SJCRH30 (cell line): ENCODE results near the gene CYP2A7. TPM values are rescaled to one million over a fixed set of nuclear protein-coding genes. Genes with fewer than 3 reads are reported as not detected.
"Not testable (repeated sequence)": the region's sequence is repeated elsewhere in the genome, so short reads cannot be mapped to it uniquely, and the experiment has no call there.

ENCODE experiments used
- DNase-seq, 2 experiments: peaks; one replicate each; pipeline ENCODE4 v3.0.0-alpha.2; 2015 to 2020
- H3K27ac ChIP-seq: fragments of 250-450 bp; sonication (Bioruptor Pico); 2 replicates; pipeline ENCODE4 v1.5.1; 2020; ENCODE audit warnings: mild to moderate bottlenecking, moderate library complexity
- H3K27me3 ChIP-seq: fragments of 250-450 bp; sonication (Bioruptor Pico); 2 replicates; pipeline ENCODE4 v1.5.1; 2020; ENCODE audit warnings: mild to moderate bottlenecking, moderate library complexity
- H3K36me3 ChIP-seq: fragments of 250-450 bp; sonication (Bioruptor Pico); 2 replicates; pipeline ENCODE4 v1.5.1; 2020; ENCODE audit warnings: mild to moderate bottlenecking, moderate library complexity
- H3K4me1 ChIP-seq: fragments of 250-450 bp; sonication (Bioruptor Pico); 2 replicates; pipeline ENCODE4 v1.5.1; 2020; ENCODE audit warnings: mild to moderate bottlenecking, moderate library complexity
- H3K4me3 ChIP-seq: fragments of 250-450 bp; sonication (Bioruptor Pico); 2 replicates; pipeline ENCODE4 v1.5.1; 2020; ENCODE audit warnings: mild to moderate bottlenecking, moderate library complexity
- H3K9me3 ChIP-seq: fragments of 250-450 bp; sonication (Bioruptor Pico); replicated peaks from 2 replicates; pipeline ENCODE4 v1.5.1; 2020; ENCODE audit warnings: mild to moderate bottlenecking, moderate library complexity
- total RNA-seq: library from RNA; depleted of rRNA; stranded (reverse); fragments of >200 nt; shearing (Covaris generic); gene quantifications from 2 replicates; pipeline ENCODE4 v1.2.3, GENCODE V29; 2014

The CYP2A7 gene
- total RNA-seq, 1 experiment from 2014 or later: not detected

DNA sequence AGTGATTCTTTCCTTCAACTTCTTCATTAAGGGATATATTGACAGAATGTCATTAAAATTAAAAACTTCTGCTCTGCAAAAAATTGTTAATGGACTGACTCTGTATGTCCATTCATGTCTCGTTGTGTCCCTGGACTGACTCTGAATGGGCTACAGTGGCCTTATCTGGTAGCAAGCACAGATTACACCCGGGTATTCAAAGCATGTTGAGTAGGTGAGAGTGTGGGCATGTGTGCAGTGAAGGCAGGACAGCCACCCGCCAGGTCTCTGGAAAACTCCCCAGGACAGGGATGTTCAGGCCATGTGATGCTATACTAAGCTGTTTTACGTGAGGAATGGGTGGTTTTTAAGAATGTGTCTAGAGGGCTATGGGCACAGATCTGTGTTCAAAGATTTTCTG, 7.2 kb downstream of the CYP2A7 start:
- not testable (repeated sequence) for H3K9me3 ChIP-seq, H3K4me3 ChIP-seq, H3K36me3 ChIP-seq, H3K27ac ChIP-seq, DNase-seq, H3K27me3 ChIP-seq, H3K4me1 ChIP-seq

DNA sequence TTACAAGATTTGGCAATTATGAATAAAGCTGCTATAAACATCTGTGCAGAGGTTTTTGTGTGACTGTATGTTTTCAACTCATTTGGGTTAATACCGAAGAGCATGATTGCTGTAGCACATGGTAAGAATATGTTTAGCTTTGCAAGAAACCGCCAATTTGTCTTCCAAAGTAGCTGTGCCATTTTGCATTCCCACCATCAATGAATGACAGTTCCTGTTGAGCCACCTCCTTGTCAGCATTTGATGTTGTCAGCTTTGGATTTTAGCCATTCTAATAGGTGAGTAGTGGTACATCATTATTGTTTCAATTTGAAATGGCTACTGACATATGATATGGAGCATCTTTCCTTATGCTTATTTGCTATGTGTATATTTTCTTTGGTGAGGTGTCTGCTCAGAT, 8.2 kb downstream of the CYP2A7 start:
- H3K27me3 ChIP-seq, H3K36me3 ChIP-seq, H3K4me3 ChIP-seq, H3K9me3 ChIP-seq, H3K4me1 ChIP-seq, H3K27ac ChIP-seq, DNase-seq: not testable (repeated sequence)

DNA sequence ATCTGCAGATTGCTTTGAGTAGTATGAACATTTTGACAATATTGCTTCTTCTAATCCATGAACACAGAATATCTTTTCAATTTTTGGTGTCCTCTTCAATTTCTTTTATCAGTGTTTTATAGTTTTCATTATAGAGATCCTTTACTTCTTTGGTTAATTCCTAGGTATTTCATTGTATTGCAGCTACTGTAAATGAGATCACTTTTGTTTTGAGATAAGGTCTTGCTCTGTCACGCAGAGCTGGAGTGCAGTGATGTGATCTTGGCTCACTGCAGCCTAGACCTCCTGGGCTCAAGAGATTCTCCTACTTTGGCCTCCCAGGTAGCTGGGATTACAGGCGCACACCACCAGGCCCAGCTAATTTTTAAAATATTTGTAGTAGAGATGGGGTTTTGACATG, 9.8 kb downstream of the CYP2A7 start:
- Histone ChIP-seq H3K27me3 (no peaks in the 10 kb centered on the region), H3K4me3 (no peak overlapping the region), H3K4me1 (no peaks in the 10 kb centered on the region), H3K27ac (no peak overlapping the region), H3K9me3 (no peaks in the 10 kb centered on the region), H3K36me3 (no peaks in the 10 kb centered on the region)
- no peak for DNase-seq

DNA sequence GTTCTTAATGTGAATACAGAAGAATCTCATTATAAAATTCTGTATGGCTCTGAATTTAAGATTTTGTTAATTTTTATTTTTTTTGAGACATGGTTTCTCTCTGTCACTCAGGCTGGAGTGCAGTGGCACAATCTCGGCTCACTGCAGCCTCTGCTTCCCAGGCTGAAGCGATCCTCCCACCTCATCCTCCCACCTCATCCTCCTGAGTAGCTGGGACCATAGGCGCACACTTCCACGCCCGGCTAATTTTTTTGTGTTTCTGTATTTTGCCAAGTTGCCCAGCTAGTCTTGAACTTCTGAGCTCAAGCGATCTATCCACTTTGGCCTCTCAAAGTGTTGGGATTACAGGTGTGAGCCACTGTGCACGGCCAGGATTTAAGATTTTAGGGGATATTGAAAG, 14.3 kb downstream of the CYP2A7 start:
- Histone ChIP-seq H3K9me3 (no peaks in the 10 kb centered on the region), H3K4me3 (no peak overlapping the region), H3K27me3 (0 out of 2 replicates have a peak, but pooled peaks cover 3% of the 10 kb centered on the region), H3K4me1 (no peaks in the 10 kb centered on the region), H3K36me3 (no peaks in the 10 kb centered on the region), H3K27ac (no peak overlapping the region)
- no peak for DNase-seq

DNA sequence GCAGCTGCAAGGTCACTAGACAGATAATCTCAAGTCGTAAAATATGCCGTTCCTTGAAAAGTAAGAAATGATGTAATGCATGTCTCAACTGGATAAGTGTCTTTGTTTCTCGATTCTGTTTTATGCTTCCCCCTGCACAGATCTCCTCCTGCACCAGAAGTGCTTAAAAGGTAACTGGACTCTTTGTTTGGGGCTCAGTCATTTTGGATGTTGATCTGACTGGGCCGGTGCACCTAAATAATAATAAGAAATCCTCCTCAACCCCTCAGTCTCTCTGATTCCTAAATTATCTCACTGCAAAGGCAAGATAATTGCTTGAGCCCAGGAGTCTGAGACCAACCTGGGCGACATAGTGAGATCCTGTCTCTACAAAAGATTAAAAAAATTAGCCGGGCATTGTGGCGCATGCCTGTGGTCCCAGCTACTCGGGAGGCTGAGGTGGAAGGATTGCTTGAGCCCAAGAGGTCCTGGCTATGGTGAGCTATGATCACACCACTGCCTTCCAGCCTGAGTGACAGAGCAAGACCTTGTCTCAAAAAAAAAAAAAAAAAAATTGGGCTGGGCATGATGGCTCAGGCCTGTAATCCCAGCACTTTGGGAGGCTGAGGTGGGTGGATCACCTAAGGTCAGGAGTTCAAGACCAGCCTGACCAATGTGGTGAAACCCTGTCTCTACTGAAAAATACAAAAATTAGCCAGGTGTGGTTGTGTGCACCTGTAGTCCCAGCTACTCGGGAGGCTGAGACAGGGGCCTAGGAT, 17.1 kb downstream of the CYP2A7 start:
- H3K27ac ChIP-seq, DNase-seq, H3K36me3 ChIP-seq, H3K27me3 ChIP-seq, H3K9me3 ChIP-seq, H3K4me3 ChIP-seq, H3K4me1 ChIP-seq: not testable (repeated sequence)

DNA sequence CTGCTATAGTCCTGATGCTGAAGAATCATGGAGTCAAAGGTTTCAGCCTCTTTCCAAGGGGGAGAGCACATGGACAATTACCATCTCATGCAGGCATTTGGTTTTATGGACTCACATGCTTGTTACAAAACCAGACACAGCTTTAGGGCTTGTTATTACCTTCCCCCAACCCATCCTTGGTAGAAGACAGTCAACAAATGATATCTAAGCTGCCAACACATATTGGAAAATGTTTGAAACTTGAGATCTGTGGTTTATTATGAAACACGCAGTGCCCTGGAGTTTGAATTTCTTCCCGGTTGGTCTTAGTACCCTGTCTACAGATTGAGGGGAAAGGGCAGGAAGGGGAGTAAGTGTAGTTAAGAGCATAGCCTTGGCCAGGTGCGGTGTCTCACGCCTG, 19.2 kb downstream of the CYP2A7 start:
- Histone ChIP-seq H3K9me3 (no peaks in the 10 kb centered on the region), H3K27me3 (peaks cover 13% of the 10 kb centered on the region; the same call in 1 of the 2 replicates), H3K27ac (no peak overlapping the region), H3K4me1 (no peaks in the 10 kb centered on the region), H3K36me3 (no peaks in the 10 kb centered on the region), H3K4me3 (no peak overlapping the region)
- DNase-seq: no peak

DNA sequence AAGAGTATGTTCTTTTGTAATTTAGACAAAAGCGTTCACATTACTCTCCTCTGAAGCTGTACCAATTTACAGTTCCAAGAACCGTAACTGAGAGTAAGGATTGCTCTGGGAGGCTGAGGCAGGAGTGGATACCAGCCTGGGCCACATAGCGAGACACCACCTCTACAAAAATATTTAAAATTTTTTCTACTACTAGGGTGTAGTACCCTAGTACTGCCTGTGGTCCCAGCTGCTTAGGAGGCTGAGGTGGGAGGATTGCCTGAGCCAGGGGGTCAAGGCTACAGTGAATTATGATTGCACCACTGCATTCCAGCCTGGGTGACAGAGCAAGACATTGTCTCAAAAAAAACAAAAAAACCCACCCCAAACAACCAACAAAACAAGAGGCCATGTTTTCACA, 19.7 kb downstream of the CYP2A7 start:
- no peak overlapping the region for H3K27ac ChIP-seq
- H3K4me1 ChIP-seq: no peaks in the 10 kb centered on the region
- no peak for DNase-seq
- H3K9me3 ChIP-seq: no peaks in the 10 kb centered on the region
- no peaks in the 10 kb centered on the region for H3K36me3 ChIP-seq
- H3K4me3 ChIP-seq: no peak overlapping the region
- H3K27me3 ChIP-seq: peaks cover 13% of the 10 kb centered on the region; the same call in 1 of the 2 replicates

DNA sequence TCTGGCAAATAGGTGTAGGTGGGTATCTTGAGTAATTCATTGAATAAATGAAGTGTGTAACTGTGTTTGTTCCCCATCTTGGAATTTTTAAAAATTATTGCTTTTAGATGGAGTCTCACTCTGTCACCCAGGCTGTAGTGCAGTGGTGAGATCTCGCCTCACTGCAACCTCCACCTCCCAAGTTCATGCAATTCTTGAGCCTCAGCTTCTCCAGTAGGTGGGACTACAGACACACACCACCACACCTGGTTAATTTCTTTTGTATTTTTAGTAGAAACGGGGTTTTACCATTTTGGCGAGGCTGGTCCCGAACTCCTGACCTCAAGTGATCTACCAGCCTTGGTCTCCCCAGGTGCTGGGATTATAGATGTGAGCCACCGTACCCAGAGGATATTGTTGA, 23.9 kb downstream of the CYP2A7 start:
- no peak for DNase-seq
- Histone ChIP-seq H3K9me3 (no peaks in the 10 kb centered on the region), H3K36me3 (no peaks in the 10 kb centered on the region), H3K4me1 (no peaks in the 10 kb centered on the region), H3K4me3 (no peak overlapping the region), H3K27me3 (peaks cover 13% of the 10 kb centered on the region; the same call in 1 of the 2 replicates), H3K27ac (no peak overlapping the region)

DNA sequence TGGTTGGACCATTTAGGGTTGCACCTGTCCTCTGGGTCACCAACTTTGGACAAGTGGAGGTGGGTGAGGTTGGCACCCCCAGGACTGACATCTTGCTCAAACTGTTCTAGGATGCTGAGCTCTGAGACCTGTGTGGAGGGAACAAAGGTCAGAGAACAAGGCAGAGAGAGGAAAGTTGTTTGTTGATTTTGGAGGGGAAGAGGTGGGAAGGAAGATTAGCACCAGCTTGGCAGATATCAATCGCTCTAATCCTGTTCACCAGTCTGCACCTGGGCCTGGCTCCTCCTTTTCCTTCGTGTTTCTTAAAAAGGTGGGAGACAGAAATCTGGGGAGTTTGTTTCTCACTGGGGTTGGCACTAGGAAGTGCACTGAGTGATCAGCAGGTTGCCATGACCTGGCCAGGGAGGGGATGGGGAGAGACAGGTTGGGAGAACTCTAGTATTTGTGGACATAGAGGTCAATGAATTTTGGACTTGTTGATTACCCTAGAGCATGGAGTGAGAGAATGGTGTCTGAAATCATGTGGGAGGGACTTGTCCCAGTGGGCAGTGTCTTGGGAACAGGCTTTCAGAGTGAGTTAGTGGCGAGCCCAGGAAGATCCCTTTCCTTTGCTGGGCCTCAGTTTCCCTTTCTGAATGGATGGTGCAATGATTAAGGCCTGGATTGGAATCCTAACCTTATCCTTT, 29.4 kb downstream of the CYP2A7 start:
- not testable (repeated sequence) for H3K36me3 ChIP-seq, H3K27me3 ChIP-seq, H3K27ac ChIP-seq, DNase-seq, H3K9me3 ChIP-seq, H3K4me1 ChIP-seq, H3K4me3 ChIP-seq

DNA sequence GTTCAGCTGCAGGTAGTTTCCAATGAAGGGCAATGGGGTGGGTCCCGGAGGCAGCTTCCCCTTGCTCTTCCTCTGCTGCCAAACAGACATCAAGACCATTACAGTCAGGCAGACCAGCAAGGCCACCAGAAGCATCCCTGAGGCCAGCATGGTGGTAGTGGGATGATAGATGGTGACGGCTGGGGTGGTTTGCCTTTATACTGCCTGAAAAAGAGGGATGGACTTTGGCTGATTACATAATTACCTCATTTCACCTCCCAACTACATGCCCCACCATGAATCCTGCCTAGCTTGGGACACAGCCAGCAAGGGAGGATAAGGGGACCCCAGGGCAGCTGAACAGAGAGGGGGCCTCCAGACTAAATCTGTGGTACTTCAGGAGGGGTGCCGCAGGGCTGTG, 31.8 kb downstream of the CYP2A7 start, which contains the start of gene CYP2A6:
TSS of gene CYP2A6 (minus strand) at position 171 of the 400 bp plus-strand sequence. CDS start at position 150, 21 bp downstream.
- H3K4me1 ChIP-seq, H3K36me3 ChIP-seq, H3K27me3 ChIP-seq, H3K27ac ChIP-seq, DNase-seq, H3K4me3 ChIP-seq, H3K9me3 ChIP-seq: not testable (repeated sequence)

DNA sequence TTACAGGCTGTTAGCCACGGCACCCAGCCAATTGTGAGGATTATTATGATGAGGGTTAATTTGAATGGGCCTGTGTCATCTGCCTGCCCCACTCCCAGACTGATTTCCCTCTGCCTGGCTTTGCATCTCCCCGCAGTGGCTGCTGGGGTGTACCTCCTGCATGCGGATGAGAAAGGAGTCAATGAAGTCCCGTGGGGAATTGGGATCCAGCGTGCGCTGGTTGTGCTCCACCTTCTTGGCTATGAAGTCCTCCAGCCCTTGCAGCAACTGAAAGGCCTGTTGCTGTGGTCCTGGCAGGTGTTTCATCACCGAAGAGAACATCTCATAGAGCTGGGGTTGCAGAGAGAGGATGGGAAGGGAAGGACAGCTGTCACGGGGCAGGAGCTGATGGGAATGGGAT, 35.3 kb downstream of the CYP2A7 start:
- DNase-seq, H3K4me1 ChIP-seq, H3K27me3 ChIP-seq, H3K27ac ChIP-seq, H3K4me3 ChIP-seq, H3K36me3 ChIP-seq, H3K9me3 ChIP-seq: not testable (repeated sequence)

DNA sequence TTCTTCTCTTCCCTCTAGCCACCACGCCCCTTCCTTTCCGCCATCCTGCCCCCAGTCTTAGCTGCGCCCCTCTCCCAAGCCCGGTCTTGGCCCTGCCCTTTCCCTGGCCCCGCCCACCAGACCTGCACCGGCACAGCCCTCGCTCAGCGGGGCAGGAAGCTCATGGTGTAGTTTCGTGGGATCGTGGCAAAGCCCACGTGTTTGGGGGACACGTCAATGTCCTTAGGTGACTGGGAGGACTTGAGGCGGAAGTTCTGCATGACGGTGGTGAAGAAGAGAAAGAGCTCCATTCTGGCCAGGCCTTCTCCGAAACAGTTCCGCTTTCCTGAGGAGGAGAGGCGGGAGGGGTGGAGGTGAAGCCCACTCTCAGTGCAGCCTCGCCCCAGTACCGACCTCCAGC, 38.4 kb downstream of the CYP2A7 start:
- not testable (repeated sequence) for DNase-seq, H3K4me3 ChIP-seq, H3K4me1 ChIP-seq, H3K27ac ChIP-seq, H3K36me3 ChIP-seq, H3K9me3 ChIP-seq, H3K27me3 ChIP-seq

DNA sequence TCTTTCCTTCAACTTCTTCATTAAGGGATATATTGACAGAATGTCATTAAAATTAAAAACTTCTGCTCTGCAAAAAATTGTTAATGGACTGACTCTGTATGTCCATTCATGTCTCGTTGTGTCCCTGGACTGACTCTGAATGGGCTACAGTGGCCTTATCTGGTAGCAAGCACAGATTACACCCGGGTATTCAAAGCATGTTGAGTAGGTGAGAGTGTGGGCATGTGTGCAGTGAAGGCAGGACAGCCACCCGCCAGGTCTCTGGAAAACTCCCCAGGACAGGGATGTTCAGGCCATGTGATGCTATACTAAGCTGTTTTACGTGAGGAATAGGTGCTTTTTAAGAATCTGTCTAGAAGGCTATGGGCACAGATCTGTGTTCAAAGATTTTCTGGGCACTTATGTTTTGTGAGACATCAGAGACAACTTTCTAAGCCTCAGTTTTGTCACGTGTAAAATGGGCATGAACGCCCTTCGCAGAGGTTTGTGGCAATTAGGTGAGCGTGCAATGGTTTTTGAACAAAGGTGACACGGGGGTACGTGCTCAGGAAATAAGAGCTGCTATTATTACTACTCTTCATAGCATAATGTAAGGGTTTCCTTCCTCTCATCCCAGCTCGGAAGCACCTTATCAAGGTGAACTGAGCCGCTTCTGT, 38.9 kb downstream of the CYP2A7 start:
- H3K9me3 ChIP-seq, H3K27me3 ChIP-seq, H3K4me1 ChIP-seq, H3K4me3 ChIP-seq, H3K27ac ChIP-seq, DNase-seq, H3K36me3 ChIP-seq: not testable (repeated sequence)

DNA sequence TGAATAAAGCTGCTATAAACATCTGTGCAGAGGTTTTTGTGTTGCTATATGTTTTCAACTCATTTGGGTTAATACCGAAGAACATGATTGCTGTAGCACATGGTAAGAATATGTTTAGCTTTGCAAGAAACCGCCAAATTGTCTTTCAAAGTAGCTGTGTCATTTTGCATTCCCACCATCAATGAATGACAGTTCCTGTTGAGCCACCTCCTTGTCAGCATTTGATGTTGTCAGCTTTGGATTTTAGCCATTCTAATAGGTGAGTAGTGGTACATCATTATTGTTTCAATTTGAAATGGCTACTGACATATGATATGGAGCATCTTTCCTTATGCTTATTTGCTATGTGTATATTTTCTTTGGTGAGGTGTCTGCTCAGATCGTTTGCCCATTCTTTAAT, 40.0 kb downstream of the CYP2A7 start:
- not testable (repeated sequence) for H3K4me3 ChIP-seq, H3K27ac ChIP-seq, H3K36me3 ChIP-seq, DNase-seq, H3K4me1 ChIP-seq, H3K27me3 ChIP-seq, H3K9me3 ChIP-seq

DNA sequence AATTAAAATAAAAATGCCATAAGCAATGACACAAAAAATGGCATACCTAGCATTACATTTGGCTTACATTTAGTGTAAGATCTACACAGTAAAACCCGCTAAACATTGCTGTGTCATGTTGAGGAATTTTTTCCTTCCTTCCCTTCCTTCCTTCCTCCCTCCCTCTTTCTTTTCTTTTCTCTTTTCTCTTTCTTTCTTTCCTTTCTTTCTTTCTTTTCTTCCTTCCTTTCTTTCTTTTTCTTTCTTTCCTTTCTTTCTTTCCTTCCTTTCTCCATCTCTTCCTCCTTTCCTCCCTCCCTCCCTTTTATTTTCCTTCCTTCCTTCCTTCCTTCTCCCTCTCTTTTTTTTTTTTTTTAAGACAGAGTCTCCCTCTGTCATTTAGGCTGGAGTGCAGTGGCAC, 43.6 kb downstream of the CYP2A7 start:
- H3K27me3 ChIP-seq, H3K9me3 ChIP-seq, H3K4me3 ChIP-seq, H3K27ac ChIP-seq, H3K4me1 ChIP-seq, H3K36me3 ChIP-seq, DNase-seq: not testable (repeated sequence)
